MG63 (cell line): Measurements from ENCODE around the gene LIX1. TPM values are rescaled to one million over a fixed set of nuclear protein-coding genes. Genes with fewer than 3 reads are reported as not detected.
A peak's percentile ranks its signal among the peaks of the same experiment; 100 is the strongest.

Source experiments
- DNase-seq: peaks from one replicate; pipeline ENCODE4 v3.0.0-alpha.2; 2020
- H3K27me3 ChIP-seq: fragments of 250-450 bp; sonication (Bioruptor Pico); 2 replicates; pipeline ENCODE4 v1.5.1; 2020; ENCODE audit warnings: mild to moderate bottlenecking, moderate library complexity
- H3K36me3 ChIP-seq: fragments of 250-450 bp; sonication (Bioruptor Pico); 2 replicates; pipeline ENCODE4 v1.5.1; 2020; ENCODE audit warnings: mild to moderate bottlenecking, moderate library complexity
- H3K4me3 ChIP-seq: fragments of 250-450 bp; sonication (Bioruptor Pico); 2 replicates; pipeline ENCODE4 v1.5.1; 2020; ENCODE audit warnings: mild to moderate bottlenecking, moderate library complexity
- H3K9me3 ChIP-seq: fragments of 250-450 bp; sonication (Bioruptor Pico); 2 replicates; pipeline ENCODE4 v1.5.1; 2020; ENCODE audit warnings: mild to moderate bottlenecking, moderate library complexity
- total RNA-seq: library from RNA; depleted of rRNA; stranded (reverse); fragments of >200 nt; shearing (Covaris generic); gene quantifications from 2 replicates; pipeline ENCODE4 v1.2.3, GENCODE V29; 2014; ENCODE audit warnings: low replicate concordance

LIX1 gene
- total RNA-seq, 1 experiment from 2014 or later = not detected

GRCh38 chr5:97121848-97122247 is 20.6 kb downstream of the LIX1 start:
- H3K4me3 ChIP-seq = no peak overlapping the region
- peaks cover 55% of the 10 kb centered on the region for H3K27me3 ChIP-seq
- DNase-seq = no peak
- H3K36me3 ChIP-seq = no peaks in the 10 kb centered on the region
- no peaks in the 10 kb centered on the region for H3K9me3 ChIP-seq

- H3K9me3 ChIP-seq = no peaks in the 10 kb centered on the region
- H3K4me3 ChIP-seq = no peak overlapping the region
- no peak for DNase-seq
- no peaks in the 10 kb centered on the region for H3K36me3 ChIP-seq
- peaks cover 48% of the 10 kb centered on the region for H3K27me3 ChIP-seq
Measured at GRCh38 chr5:97120195-97120594, 22.2 kb downstream of the LIX1 start.

- Histone ChIP-seq H3K36me3 (no peaks in the 10 kb centered on the region), H3K9me3 (no peaks in the 10 kb centered on the region), H3K4me3 (no peak overlapping the region), H3K27me3 (peaks cover 39% of the 10 kb centered on the region)
- no peak for DNase-seq
Measured at GRCh38 chr5:97119007-97119390, 23.4 kb downstream of the LIX1 start.

- peaks cover 33% of the 10 kb centered on the region for H3K27me3 ChIP-seq
- H3K4me3 ChIP-seq = no peak overlapping the region
- DNase-seq = no peak
- H3K9me3 ChIP-seq = no peaks in the 10 kb centered on the region
- no peaks in the 10 kb centered on the region for H3K36me3 ChIP-seq
Measured at GRCh38 chr5:97118261-97119006, 24.0 kb downstream of the LIX1 start.

- DNase-seq = no peak
- H3K9me3 ChIP-seq = no peaks in the 10 kb centered on the region
- peaks cover 12% of the 10 kb centered on the region for H3K27me3 ChIP-seq
- no peaks in the 10 kb centered on the region for H3K36me3 ChIP-seq
- no peak overlapping the region for H3K4me3 ChIP-seq
Measured at GRCh38 chr5:97115932-97116331, 26.5 kb downstream of the LIX1 start.

GRCh38 chr5:97112230-97112629 is 30.2 kb downstream of the LIX1 start:
- no peak for DNase-seq
- no peaks in the 10 kb centered on the region for H3K27me3 ChIP-seq
- no peak overlapping the region for H3K4me3 ChIP-seq
- no peaks in the 10 kb centered on the region for H3K9me3 ChIP-seq
- no peaks in the 10 kb centered on the region for H3K36me3 ChIP-seq

GRCh38 chr5:97111616-97112015 is 30.8 kb downstream of the LIX1 start:
- DNase-seq = no peak
- no peak overlapping the region for H3K4me3 ChIP-seq
- no peaks in the 10 kb centered on the region for H3K9me3 ChIP-seq
- no peaks in the 10 kb centered on the region; the same call in 1 of the 2 replicates for H3K27me3 ChIP-seq
- H3K36me3 ChIP-seq = no peaks in the 10 kb centered on the region

GRCh38 chr5:97111004-97111403 is 31.4 kb downstream of the LIX1 start:
- no peak for DNase-seq
- Histone ChIP-seq H3K4me3 (no peak overlapping the region), H3K36me3 (no peaks in the 10 kb centered on the region)

GRCh38 chr5:97107318-97107717 is 35.1 kb downstream of the LIX1 start:
- no peaks in the 10 kb centered on the region; the same call in 1 of the 2 replicates for H3K27me3 ChIP-seq
- H3K4me3 ChIP-seq = no peak overlapping the region
- no peak for DNase-seq
- H3K9me3 ChIP-seq = no peaks in the 10 kb centered on the region
- H3K36me3 ChIP-seq = no peaks in the 10 kb centered on the region

More at GRCh38 chr5:97111004-97111403, 31.4 kb downstream of the LIX1 start:
- Histone ChIP-seq H3K9me3 (no peaks in the 10 kb centered on the region), H3K27me3 (no peaks in the 10 kb centered on the region; the same call in 1 of the 2 replicates)

GRCh38 chr5:97106216-97106581 is 36.2 kb downstream of the LIX1 start:
- Histone ChIP-seq H3K27me3 (no peaks in the 10 kb centered on the region; the same call in 1 of the 2 replicates), H3K4me3 (no peak overlapping the region)
- DNase-seq = no peak

GRCh38 chr5:97105501-97106215 is 36.8 kb downstream of the LIX1 start:
- no peaks in the 10 kb centered on the region for H3K9me3 ChIP-seq
- H3K36me3 ChIP-seq = no peaks in the 10 kb centered on the region
- H3K4me3 ChIP-seq = no peak overlapping the region
- H3K27me3 ChIP-seq = no peaks in the 10 kb centered on the region; the same call in 1 of the 2 replicates
- no peak for DNase-seq

More at GRCh38 chr5:97106216-97106581, 36.2 kb downstream of the LIX1 start:
- Histone ChIP-seq H3K36me3 (no peaks in the 10 kb centered on the region), H3K9me3 (no peaks in the 10 kb centered on the region)

GRCh38 chr5:97102010-97102470 is 40.4 kb downstream of the LIX1 start:
- no peaks in the 10 kb centered on the region for H3K36me3 ChIP-seq
- DNase-seq = peak; percentile 46
- no peaks in the 10 kb centered on the region; the same call in none of the 2 replicates for H3K27me3 ChIP-seq
- no peak overlapping the region for H3K4me3 ChIP-seq
- no peaks in the 10 kb centered on the region for H3K9me3 ChIP-seq

- no peaks in the 10 kb centered on the region; the same call in 1 of the 2 replicates for H3K27me3 ChIP-seq
- H3K9me3 ChIP-seq = no peaks in the 10 kb centered on the region
- H3K4me3 ChIP-seq = no peak overlapping the region
- no peak for DNase-seq
- H3K36me3 ChIP-seq = no peaks in the 10 kb centered on the region
Measured at GRCh38 chr5:97101189-97101910, 41.1 kb downstream of the LIX1 start.

- no peaks in the 10 kb centered on the region for H3K36me3 ChIP-seq
- no peaks in the 10 kb centered on the region; the same call in 1 of the 2 replicates for H3K27me3 ChIP-seq
- no peaks in the 10 kb centered on the region for H3K9me3 ChIP-seq
- H3K4me3 ChIP-seq = no peak overlapping the region
- no peak for DNase-seq
Measured at GRCh38 chr5:97100476-97100875, 41.9 kb downstream of the LIX1 start.

GRCh38 chr5:97098922-97099321 is 43.5 kb downstream of the LIX1 start:
- Histone ChIP-seq H3K36me3 (no peaks in the 10 kb centered on the region), H3K4me3 (no peak overlapping the region), H3K27me3 (no peaks in the 10 kb centered on the region; the same call in 1 of the 2 replicates), H3K9me3 (no peaks in the 10 kb centered on the region)
- no peak for DNase-seq

- DNase-seq = no peak
- H3K27me3 ChIP-seq = no peaks in the 10 kb centered on the region; the same call in none of the 2 replicates
- no peaks in the 10 kb centered on the region for H3K36me3 ChIP-seq
- no peaks in the 10 kb centered on the region for H3K9me3 ChIP-seq
- no peak overlapping the region for H3K4me3 ChIP-seq
Measured at GRCh38 chr5:97097326-97098230, 44.8 kb downstream of the LIX1 start.
